Measurements from ENCODE around the gene CCDC148.

DNA sequence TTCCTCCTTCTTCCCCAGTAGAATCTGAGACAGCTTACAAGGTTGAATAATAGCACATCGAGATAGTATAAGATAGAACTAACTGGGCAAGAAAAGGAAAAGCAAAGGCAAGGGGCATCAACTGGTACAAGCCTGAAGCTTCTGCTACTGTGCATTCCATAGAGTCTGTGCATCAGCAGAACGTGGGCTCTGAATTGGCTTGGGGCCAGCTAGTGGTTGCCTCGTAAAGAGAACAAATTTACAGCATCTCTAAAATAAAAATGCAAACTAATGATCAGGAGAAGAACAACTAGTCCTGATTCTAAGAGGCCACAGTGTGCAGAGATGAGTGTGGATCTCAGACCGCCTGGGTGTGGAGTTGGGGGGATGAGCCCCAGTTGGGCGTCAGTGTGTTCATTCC is 318.3 kb downstream of the CCDC148 start:
- TF ChIP-seq YY1 (IDR thresholded peaks at IDR 0.05; ENCODE audit: insufficient read depth, insufficient read length) (no peak), ZNF274 (IDR thresholded peaks at IDR 0.05; ENCODE audit: low read depth, low read length) (no peak), SUZ12 (IDR thresholded peaks at IDR 0.05; ENCODE audit: extremely low read depth, insufficient read depth, insufficient read length) (no peak)
